Calu3 (cell line): ENCODE results near the gene TNS1. TPM values are rescaled to one million over a fixed set of nuclear protein-coding genes. Genes with fewer than 3 reads are reported as not detected.

ENCODE experiments used
- BruUV-seq: library from RNA; stranded (reverse); fragments of 400-500 nt; replicated peaks from 2 replicates; lab custom pipeline; 2021; lab: Mats Ljungman, UMichigan
- CTCF ChIA-PET: fragments of 300-600 bp; sonication (Branson Sonifier 250); formaldehyde crosslinking; loops from one replicate; lab custom pipeline; 2022; ENCODE audit warnings: antibody characterized with exemption; lab: Charles Lee
- DNase-seq: peaks from one replicate; pipeline ENCODE4 v3.0.0; 2022
- H3K27ac Mint-ChIP-seq: one replicate; pipeline ENCODE4 v1.8.0; 2022; ENCODE audit warnings: mixed read lengths; ENCODE audit not compliant: unreplicated experiment
- H3K27me3 Mint-ChIP-seq: one replicate; pipeline ENCODE4 v1.8.0; 2022; ENCODE audit warnings: mixed read lengths; ENCODE audit not compliant: unreplicated experiment
- H3K36me3 Mint-ChIP-seq: one replicate; pipeline ENCODE4 v1.8.0; 2022; ENCODE audit warnings: mild to moderate bottlenecking, moderate library complexity, mixed read lengths; ENCODE audit not compliant: insufficient read depth, unreplicated experiment
- H3K4me1 Mint-ChIP-seq: one replicate; pipeline ENCODE4 v1.8.0; 2022; ENCODE audit warnings: mild to moderate bottlenecking, low read depth, mixed read lengths; ENCODE audit not compliant: unreplicated experiment
- H3K4me3 Mint-ChIP-seq: one replicate; pipeline ENCODE4 v1.8.0; 2022; ENCODE audit warnings: mild to moderate bottlenecking, low read depth, moderate library complexity, mixed read lengths; ENCODE audit not compliant: unreplicated experiment
- H3K9me3 Mint-ChIP-seq: one replicate; pipeline ENCODE4 v1.8.0; 2022; ENCODE audit warnings: low read depth, mixed read lengths; ENCODE audit not compliant: unreplicated experiment
- CTCF ChIP-seq: fragments of 200-600 bp; IDR thresholded peaks from one replicate; pipeline ENCODE4 v1.8.0; 2022; ENCODE audit warnings: antibody characterized with exemption; ENCODE audit not compliant: unreplicated experiment
- intact Hi-C: fragments of 100-400 bp; cut with micrococcal nuclease; formaldehyde crosslinking; loops from one replicate; pipeline ENCODE4 v1.10.0; 2022; ENCODE audit not compliant: unreplicated experiment
- total RNA-seq: library from RNA; stranded (reverse); gene quantifications from 2 replicates; pipeline ENCODE4 v1.2.3, GENCODE V29; 2022

Gene TNS1
- total RNA-seq, 1 experiment from 2014 or later: 2.2 TPM

DNA sequence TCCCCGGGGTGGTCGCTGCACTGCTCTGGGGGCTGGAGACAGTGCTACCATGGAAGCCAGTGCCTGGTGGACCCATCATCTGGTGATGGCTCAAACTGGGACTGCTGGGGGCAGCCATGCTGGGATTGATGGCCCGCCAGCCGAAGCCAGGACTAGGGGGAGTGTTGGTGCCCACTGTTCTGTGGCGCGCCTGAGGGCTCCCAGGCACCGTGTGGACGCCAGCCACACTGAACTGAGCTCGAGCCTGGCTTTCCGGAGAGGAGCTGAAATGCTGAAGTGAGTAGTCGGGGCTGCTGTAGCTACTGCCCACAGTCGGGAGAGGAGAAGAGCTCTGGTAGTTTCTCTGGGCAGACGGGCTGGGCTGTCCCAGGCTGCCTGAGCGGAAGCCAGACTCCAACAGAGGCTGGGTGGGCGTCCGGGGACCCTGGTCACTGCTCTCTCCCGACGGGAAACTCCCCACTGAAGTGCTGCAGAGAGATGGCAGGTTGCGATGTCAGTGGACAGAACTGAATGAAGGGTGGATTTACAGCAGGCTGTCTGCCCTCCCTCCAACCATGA is 184.4 kb downstream of the TNS1 start:
- no TSS peak for BruUV-seq
- no peak overlapping the region for H3K4me3 Mint-ChIP-seq
- CTCF ChIA-PET: no interaction called here
- DNase-seq: no peak
- H3K4me1 Mint-ChIP-seq: no peaks in the 10 kb centered on the region
- H3K36me3 Mint-ChIP-seq: peaks cover 4% of the 10 kb centered on the region
- H3K27me3 Mint-ChIP-seq: peaks cover 75% of the 10 kb centered on the region
- H3K27ac Mint-ChIP-seq: no peak overlapping the region
- no peaks in the 10 kb centered on the region for H3K9me3 Mint-ChIP-seq
- TF ChIP-seq CTCF: no peak
- intact Hi-C loops: no loop called here

GRCh38 chr2:217817466-217818292 is 185.1 kb downstream of the TNS1 start:
- TF ChIP-seq CTCF: no peak
- no TSS peak for BruUV-seq
- H3K36me3 Mint-ChIP-seq: peaks cover 4% of the 10 kb centered on the region
- intact Hi-C loops: no loop called here
- DNase-seq: no peak
- CTCF ChIA-PET: no interaction called here
- H3K9me3 Mint-ChIP-seq: no peaks in the 10 kb centered on the region
- peaks cover 81% of the 10 kb centered on the region for H3K27me3 Mint-ChIP-seq
- no peaks in the 10 kb centered on the region for H3K4me1 Mint-ChIP-seq
- H3K4me3 Mint-ChIP-seq: no peak overlapping the region
- no peak overlapping the region for H3K27ac Mint-ChIP-seq

- H3K9me3 Mint-ChIP-seq: no peaks in the 10 kb centered on the region
- peaks cover 93% of the 10 kb centered on the region for H3K27me3 Mint-ChIP-seq
- no peak overlapping the region for H3K4me3 Mint-ChIP-seq
- H3K27ac Mint-ChIP-seq: no peak overlapping the region
- CTCF ChIA-PET: interaction anchor here (0.7 kb wide), 1 partner anchor 23 kb away, joined by 3 read pairs; no protein-coding TSS in a partner anchor
- intact Hi-C loops: no loop called here
- TF ChIP-seq CTCF: no peak
- no peaks in the 10 kb centered on the region for H3K4me1 Mint-ChIP-seq
- peaks cover 4% of the 10 kb centered on the region for H3K36me3 Mint-ChIP-seq
- no peak for DNase-seq
- BruUV-seq: no TSS peak
These were observed 186.4 kb downstream of the TNS1 start for GRCh38 chr2:217816396-217816869.

GRCh38 chr2:217813828-217814227 is 189.0 kb downstream of the TNS1 start:
- intact Hi-C loops: no loop called here
- H3K9me3 Mint-ChIP-seq: no peaks in the 10 kb centered on the region
- TF ChIP-seq CTCF: no peak
- H3K4me1 Mint-ChIP-seq: no peaks in the 10 kb centered on the region
- no peak overlapping the region for H3K4me3 Mint-ChIP-seq
- H3K27me3 Mint-ChIP-seq: peaks cover 82% of the 10 kb centered on the region
- no peak for DNase-seq
- no TSS peak for BruUV-seq
- CTCF ChIA-PET: no interaction called here
- H3K36me3 Mint-ChIP-seq: no peaks in the 10 kb centered on the region
- H3K27ac Mint-ChIP-seq: no peak overlapping the region
